SJSA1 (cell line): ENCODE measurements around the gene PPP2R2B. TPM values are rescaled to one million over a fixed set of nuclear protein-coding genes. Genes with fewer than 3 reads are reported as not detected.
"Not testable (repeated sequence)": the region's sequence is repeated elsewhere in the genome, so short reads cannot be mapped to it uniquely, and the experiment has no call there.

ENCODE experiments used
- DNase-seq, 2 experiments: peaks; one replicate each; pipeline ENCODE4 v3.0.0-alpha.2; 2015 to 2020; ENCODE audit warnings: low spot score in 2 of 2, low read depth in 1 of 2
- H3K27ac ChIP-seq: fragments of 250-450 bp; sonication (Bioruptor Pico); 2 replicates; pipeline ENCODE4 v1.5.1; 2020; ENCODE audit warnings: mild to moderate bottlenecking, moderate library complexity
- H3K27me3 ChIP-seq: fragments of 250-450 bp; sonication (Bioruptor Pico); replicated peaks from 2 replicates; pipeline ENCODE4 v1.5.1; 2020; ENCODE audit warnings: mild to moderate bottlenecking, moderate library complexity
- H3K36me3 ChIP-seq: fragments of 250-450 bp; sonication (Bioruptor Pico); 2 replicates; pipeline ENCODE4 v1.5.1; 2020; ENCODE audit warnings: mild to moderate bottlenecking
- H3K4me1 ChIP-seq: fragments of 250-450 bp; sonication (Bioruptor Pico); replicated peaks from 2 replicates; pipeline ENCODE4 v1.6.1; 2021; ENCODE audit warnings: mild to moderate bottlenecking
- H3K4me3 ChIP-seq: fragments of 250-450 bp; sonication (Bioruptor Pico); 2 replicates; pipeline ENCODE4 v1.5.1; 2020; ENCODE audit warnings: mild to moderate bottlenecking
- H3K9me3 ChIP-seq: fragments of 250-450 bp; sonication (Bioruptor Pico); replicated peaks from 2 replicates; pipeline ENCODE4 v1.5.1; 2020; ENCODE audit warnings: mild to moderate bottlenecking
- total RNA-seq: library from RNA; depleted of rRNA; stranded (reverse); fragments of >200 nt; shearing (Covaris generic); gene quantifications from 2 replicates; pipeline ENCODE4 v1.2.3, GENCODE V29; 2014

PPP2R2B gene
- total RNA-seq, 1 experiment from 2014 or later = 0.13 TPM

- no peak overlapping the region for H3K27ac ChIP-seq
- H3K27me3 ChIP-seq = peaks cover 4% of the 10 kb centered on the region; the same call in 1 of the 2 replicates
- no peaks in the 10 kb centered on the region for H3K4me1 ChIP-seq
- H3K4me3 ChIP-seq = no peak overlapping the region
- H3K36me3 ChIP-seq = no peaks in the 10 kb centered on the region
- DNase-seq = no peak
- H3K9me3 ChIP-seq = 0 out of 2 replicates have a peak, but pooled peaks cover 3% of the 10 kb centered on the region
These were observed 303.8 kb downstream of the PPP2R2B start for GRCh38 chr5:146574713-146575112.

DNA sequence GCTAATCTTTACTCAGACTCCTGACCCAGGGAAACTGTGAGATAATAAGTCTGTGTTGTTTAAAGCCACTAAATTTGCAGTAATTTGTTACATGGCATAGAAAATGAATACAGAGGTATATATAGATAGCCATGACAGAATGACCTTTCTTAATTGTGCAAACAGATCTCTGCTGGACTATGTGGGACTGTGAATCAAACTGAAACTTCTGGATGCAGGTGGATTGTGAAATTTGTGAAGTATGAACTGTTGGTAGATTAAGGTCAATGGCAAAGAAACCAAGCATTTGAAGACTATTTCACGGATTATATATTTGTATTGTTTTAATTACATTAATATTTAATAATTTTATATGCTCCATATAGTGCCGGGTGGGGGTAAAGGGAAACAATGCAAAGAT lies 310.4 kb downstream of the PPP2R2B start:
- Histone ChIP-seq H3K27ac (no peak overlapping the region), H3K4me3 (no peak overlapping the region), H3K27me3 (no peaks in the 10 kb centered on the region), H3K36me3 (no peaks in the 10 kb centered on the region), H3K4me1 (0 out of 2 replicates have a peak, but pooled peaks cover 5% of the 10 kb centered on the region), H3K9me3 (peaks cover 4% of the 10 kb centered on the region; the same call in 1 of the 2 replicates)
- DNase-seq = no peak

DNA sequence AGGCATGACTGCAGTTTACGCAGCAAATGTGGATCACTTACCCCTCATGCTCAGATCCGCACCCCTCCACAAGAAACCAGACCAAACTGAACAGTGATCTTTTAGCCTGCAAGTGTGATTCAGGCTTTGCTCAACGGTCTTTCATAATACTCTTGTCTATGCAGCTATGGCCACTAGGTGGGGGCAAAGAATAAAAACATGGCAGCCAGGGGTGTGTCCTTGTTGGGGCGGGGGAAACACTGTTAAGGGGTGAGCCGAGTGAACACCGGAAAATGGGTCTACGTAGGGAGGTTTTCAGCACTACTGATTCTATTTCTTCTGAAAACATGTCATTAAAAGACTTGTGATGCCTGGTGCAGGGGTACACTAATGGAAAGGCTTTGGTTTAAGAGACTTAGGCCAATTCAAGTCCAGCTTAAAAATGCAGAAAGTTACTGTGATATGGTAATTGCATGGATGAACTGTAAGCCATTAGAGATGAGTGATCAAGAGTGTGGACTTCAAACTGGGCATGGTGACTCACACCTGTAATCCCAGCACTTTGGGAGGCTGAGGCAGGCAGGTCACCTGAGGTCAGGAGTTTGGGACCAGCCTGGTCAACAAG lies 312.7 kb downstream of the PPP2R2B start:
- DNase-seq = peak; percentile 20 to 58
- Histone ChIP-seq H3K27ac (no peak overlapping the region), H3K27me3 (no peaks in the 10 kb centered on the region), H3K9me3 (peaks cover 4% of the 10 kb centered on the region; the same call in 1 of the 2 replicates), H3K4me3 (no peak overlapping the region), H3K36me3 (no peaks in the 10 kb centered on the region), H3K4me1 (peaks cover 14% of the 10 kb centered on the region)

DNA sequence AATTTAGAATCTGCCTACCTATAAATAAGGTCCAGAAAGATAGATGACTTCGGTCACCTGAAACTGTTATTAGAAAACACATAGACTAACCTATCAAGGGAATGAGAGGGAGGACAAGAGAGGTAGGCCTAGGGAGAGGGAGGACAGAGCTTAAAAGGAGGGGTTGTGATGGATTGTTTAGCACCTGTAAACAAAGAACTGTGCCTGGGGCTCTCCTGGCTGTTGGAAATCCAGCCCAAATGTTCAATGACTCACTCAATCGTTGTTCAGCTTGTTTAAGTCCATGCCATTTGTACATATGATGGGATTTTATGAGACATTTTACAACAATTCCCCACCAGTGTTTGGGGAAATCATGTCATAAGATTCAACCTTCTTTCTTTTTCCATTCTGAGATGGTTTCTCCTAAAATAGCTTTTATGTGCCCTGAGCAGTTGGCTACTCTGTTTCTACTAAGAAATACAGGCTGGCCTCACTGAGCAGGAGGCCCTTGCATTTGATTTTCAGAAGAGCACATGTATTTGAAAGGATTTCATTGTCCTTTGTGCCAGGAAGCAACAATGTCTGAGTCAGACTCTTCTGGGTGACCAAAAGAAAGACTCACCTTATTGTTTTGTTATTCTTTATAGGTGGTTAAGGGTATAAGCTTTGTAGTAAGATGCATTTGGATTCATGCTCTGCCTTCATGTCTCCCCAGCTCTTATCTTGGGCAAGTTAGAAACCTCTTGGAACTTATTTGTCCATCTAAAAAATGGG lies 314.4 kb downstream of the PPP2R2B start:
- Histone ChIP-seq H3K27me3 (no peaks in the 10 kb centered on the region), H3K36me3 (no peaks in the 10 kb centered on the region), H3K4me1 (peaks cover 23% of the 10 kb centered on the region), H3K9me3 (peaks cover 4% of the 10 kb centered on the region; the same call in 1 of the 2 replicates), H3K4me3 (no peak overlapping the region), H3K27ac (no peak overlapping the region)
- no peak for DNase-seq

DNA sequence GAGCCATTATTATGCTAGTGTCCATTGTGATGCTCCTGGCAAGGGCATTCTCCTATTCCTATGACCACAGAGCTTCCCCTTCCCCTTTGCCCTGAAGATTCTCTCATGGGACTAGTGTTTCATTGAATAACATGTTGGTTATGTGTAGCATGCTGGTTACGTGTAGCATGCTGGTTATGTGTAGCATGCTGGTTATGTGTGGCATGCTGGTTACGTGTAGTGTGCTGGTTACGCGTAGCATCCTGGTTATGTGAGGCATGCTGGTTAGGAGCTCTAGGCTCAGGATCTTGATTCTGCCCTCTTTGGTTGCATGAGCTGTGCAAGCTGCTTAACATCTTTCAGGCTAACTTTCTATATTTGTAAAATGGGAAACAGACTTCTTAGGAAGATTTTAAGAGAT lies 316.1 kb downstream of the PPP2R2B start:
- no peaks in the 10 kb centered on the region for H3K27me3 ChIP-seq
- no peak overlapping the region for H3K27ac ChIP-seq
- H3K4me3 ChIP-seq = no peak overlapping the region
- peaks cover 23% of the 10 kb centered on the region for H3K4me1 ChIP-seq
- no peaks in the 10 kb centered on the region for H3K36me3 ChIP-seq
- no peak for DNase-seq
- H3K9me3 ChIP-seq = peaks cover 4% of the 10 kb centered on the region; the same call in 1 of the 2 replicates

- Histone ChIP-seq H3K27ac (no peak overlapping the region), H3K36me3 (no peaks in the 10 kb centered on the region), H3K4me1 (peaks cover 23% of the 10 kb centered on the region), H3K4me3 (no peak overlapping the region), H3K9me3 (peaks cover 4% of the 10 kb centered on the region; the same call in 1 of the 2 replicates), H3K27me3 (no peaks in the 10 kb centered on the region)
- DNase-seq = no peak
These were observed 316.8 kb downstream of the PPP2R2B start for GRCh38 chr5:146561711-146562110.

GRCh38 chr5:146560205-146560812 lies 318.2 kb downstream of the PPP2R2B start:
- Histone ChIP-seq H3K4me3 (no peak overlapping the region), H3K4me1 (peaks cover 18% of the 10 kb centered on the region), H3K36me3 (no peaks in the 10 kb centered on the region), H3K27ac (peak overlapping the region; percentile 65), H3K9me3 (no peaks in the 10 kb centered on the region), H3K27me3 (no peaks in the 10 kb centered on the region)
- DNase-seq = peak in 1 of 2 experiments; percentile 69

DNA sequence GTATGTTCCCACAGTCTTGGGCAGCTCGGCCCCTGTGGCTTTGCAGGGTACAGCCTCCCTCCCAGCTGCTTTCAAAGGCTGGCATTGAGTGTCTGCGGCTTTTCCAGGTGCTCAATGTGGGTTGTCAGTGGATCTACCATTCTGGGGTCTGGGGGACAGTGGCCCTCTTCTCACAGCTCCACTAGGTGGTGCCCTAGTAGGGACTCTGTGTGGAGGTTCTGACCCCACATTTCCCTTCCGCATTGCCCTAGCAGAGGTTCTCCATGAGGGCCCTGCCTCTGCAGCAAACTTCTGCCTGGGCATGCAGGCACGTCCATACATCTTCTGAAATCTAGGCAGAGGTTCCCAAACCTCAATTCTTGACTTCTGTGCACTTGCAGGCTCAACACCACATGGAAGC lies 321.7 kb downstream of the PPP2R2B start:
- not testable (repeated sequence) for DNase-seq, H3K9me3 ChIP-seq, H3K27ac ChIP-seq, H3K27me3 ChIP-seq, H3K4me3 ChIP-seq, H3K36me3 ChIP-seq
- peaks cover 18% of the 10 kb centered on the region for H3K4me1 ChIP-seq

DNA sequence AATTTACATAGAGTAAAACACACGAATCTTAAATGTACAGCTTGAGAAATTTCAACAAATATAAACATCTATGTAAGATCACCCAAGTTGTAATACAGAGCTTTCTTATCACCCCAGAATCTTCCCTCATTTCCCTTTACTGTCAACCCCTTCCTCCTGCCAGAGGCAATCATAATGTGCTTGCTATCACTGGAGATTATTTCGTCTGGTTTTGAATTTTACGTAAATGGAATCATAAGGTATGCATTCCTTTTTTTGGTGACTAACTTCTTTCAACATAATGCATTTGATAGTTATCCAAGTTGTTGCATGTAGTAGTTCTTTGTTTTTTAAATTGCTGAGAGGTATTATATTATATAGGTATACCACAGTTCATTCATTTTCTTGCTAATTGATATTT lies 325.1 kb downstream of the PPP2R2B start:
- Histone ChIP-seq H3K9me3 (no peaks in the 10 kb centered on the region), H3K4me3 (no peak overlapping the region), H3K27me3 (peaks cover 7% of the 10 kb centered on the region; the same call in 1 of the 2 replicates), H3K27ac (no peak overlapping the region), H3K4me1 (no peaks in the 10 kb centered on the region), H3K36me3 (no peaks in the 10 kb centered on the region)
- no peak for DNase-seq

DNA sequence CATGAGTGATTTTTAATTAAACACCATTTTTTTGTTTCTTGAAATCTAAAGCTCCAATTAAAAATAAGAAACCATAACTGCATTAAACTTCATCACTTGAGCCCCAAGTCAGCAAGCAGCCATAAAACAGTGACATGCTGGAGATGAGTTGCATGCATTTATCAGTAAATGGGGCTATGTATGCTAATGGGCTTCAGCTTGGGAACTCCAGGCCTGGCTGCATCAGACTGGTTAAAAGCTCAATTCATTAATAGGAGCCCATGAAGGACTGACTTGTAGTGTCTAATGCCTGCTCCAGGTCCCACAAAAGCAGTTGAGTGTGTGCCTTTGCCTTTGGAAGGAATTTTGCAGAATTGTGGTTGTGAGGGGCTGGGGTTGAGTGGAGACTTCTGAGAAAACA lies 328.9 kb downstream of the PPP2R2B start:
- no peaks in the 10 kb centered on the region for H3K4me1 ChIP-seq
- H3K27me3 ChIP-seq = peaks cover 7% of the 10 kb centered on the region; the same call in 1 of the 2 replicates
- DNase-seq = no peak
- no peak overlapping the region for H3K4me3 ChIP-seq
- no peaks in the 10 kb centered on the region for H3K9me3 ChIP-seq
- no peak overlapping the region for H3K27ac ChIP-seq
- no peaks in the 10 kb centered on the region for H3K36me3 ChIP-seq

- H3K4me3 ChIP-seq = no peak overlapping the region
- H3K27ac ChIP-seq = no peak overlapping the region
- no peak for DNase-seq
- H3K27me3 ChIP-seq = peaks cover 3% of the 10 kb centered on the region; the same call in 1 of the 2 replicates
- H3K9me3 ChIP-seq = no peaks in the 10 kb centered on the region
- no peaks in the 10 kb centered on the region for H3K4me1 ChIP-seq
- H3K36me3 ChIP-seq = no peaks in the 10 kb centered on the region
These were observed 329.6 kb downstream of the PPP2R2B start for GRCh38 chr5:146548781-146549449.

GRCh38 chr5:146544232-146544631 lies 334.3 kb downstream of the PPP2R2B start:
- Histone ChIP-seq H3K36me3 (no peaks in the 10 kb centered on the region), H3K9me3 (no peaks in the 10 kb centered on the region), H3K4me1 (no peaks in the 10 kb centered on the region), H3K27me3 (0 out of 2 replicates have a peak, but pooled peaks cover 3% of the 10 kb centered on the region), H3K4me3 (no peak overlapping the region), H3K27ac (no peak overlapping the region)
- DNase-seq = no peak

DNA sequence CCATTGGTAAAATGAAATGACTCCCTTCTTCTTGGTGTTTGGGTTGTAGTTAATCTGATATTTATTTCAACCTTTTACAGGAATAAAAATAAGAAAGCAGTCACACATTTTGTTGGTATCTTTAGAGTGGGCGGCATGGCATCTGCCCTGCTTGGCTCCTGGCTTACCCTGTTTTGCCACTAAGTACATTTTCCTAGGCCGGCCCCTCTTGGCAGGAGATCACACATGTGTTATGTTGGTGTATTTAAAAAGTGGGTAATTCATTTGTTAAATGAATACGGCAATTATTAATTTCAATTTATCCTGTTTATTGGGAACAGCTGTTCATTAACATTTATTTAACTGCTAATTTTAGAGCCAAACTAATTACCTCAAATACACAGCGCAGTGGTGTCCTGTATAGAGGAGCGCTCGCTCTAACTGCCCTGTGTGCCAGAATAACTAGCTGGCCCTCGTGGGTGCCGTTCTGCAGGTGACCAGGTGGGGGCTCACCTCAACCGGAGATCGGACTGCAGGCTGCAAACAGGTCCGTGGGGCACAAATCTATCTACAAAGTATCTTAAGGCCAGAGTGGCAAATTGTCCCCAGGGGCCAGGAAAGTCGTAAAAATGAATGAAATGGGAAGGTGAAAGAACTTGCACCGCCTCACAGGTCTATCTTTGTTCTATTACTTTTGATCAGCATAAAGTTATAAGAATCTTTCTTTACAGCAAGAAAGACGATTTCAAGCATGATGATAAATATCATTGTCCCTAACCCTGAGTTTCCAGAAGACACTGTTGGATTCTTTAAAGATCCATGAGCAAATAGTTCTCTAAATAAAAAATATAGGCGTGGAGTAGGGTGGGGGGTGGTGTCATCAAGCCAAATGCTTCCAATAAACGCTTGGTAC lies 336.4 kb downstream of the PPP2R2B start:
- Histone ChIP-seq H3K9me3 (no peaks in the 10 kb centered on the region), H3K27me3 (no peaks in the 10 kb centered on the region), H3K36me3 (no peaks in the 10 kb centered on the region), H3K27ac (no peak overlapping the region), H3K4me3 (no peak overlapping the region), H3K4me1 (no peaks in the 10 kb centered on the region)
- peak; percentile 50 to 73 for DNase-seq
